ENCODE data around the gene ARIH2.

DNA sequence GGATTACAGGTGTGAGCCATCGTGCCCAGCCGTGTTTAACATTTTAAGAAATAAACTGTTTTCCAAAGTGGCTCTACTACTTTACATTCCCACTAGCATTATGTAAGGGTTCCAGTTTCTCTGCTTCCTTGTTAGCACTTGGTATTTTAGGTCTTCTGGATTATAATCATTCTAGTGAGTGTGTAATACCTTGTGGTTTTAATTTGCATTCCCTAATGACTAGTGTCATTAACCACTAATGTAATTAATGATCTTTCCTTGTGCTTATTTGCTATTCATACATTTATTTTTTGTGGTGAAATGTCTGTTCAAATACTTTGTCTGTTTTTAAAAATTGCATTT, 30.7 kb downstream of the ARIH2 start:
- TF ChIP-seq, protein P1, sequence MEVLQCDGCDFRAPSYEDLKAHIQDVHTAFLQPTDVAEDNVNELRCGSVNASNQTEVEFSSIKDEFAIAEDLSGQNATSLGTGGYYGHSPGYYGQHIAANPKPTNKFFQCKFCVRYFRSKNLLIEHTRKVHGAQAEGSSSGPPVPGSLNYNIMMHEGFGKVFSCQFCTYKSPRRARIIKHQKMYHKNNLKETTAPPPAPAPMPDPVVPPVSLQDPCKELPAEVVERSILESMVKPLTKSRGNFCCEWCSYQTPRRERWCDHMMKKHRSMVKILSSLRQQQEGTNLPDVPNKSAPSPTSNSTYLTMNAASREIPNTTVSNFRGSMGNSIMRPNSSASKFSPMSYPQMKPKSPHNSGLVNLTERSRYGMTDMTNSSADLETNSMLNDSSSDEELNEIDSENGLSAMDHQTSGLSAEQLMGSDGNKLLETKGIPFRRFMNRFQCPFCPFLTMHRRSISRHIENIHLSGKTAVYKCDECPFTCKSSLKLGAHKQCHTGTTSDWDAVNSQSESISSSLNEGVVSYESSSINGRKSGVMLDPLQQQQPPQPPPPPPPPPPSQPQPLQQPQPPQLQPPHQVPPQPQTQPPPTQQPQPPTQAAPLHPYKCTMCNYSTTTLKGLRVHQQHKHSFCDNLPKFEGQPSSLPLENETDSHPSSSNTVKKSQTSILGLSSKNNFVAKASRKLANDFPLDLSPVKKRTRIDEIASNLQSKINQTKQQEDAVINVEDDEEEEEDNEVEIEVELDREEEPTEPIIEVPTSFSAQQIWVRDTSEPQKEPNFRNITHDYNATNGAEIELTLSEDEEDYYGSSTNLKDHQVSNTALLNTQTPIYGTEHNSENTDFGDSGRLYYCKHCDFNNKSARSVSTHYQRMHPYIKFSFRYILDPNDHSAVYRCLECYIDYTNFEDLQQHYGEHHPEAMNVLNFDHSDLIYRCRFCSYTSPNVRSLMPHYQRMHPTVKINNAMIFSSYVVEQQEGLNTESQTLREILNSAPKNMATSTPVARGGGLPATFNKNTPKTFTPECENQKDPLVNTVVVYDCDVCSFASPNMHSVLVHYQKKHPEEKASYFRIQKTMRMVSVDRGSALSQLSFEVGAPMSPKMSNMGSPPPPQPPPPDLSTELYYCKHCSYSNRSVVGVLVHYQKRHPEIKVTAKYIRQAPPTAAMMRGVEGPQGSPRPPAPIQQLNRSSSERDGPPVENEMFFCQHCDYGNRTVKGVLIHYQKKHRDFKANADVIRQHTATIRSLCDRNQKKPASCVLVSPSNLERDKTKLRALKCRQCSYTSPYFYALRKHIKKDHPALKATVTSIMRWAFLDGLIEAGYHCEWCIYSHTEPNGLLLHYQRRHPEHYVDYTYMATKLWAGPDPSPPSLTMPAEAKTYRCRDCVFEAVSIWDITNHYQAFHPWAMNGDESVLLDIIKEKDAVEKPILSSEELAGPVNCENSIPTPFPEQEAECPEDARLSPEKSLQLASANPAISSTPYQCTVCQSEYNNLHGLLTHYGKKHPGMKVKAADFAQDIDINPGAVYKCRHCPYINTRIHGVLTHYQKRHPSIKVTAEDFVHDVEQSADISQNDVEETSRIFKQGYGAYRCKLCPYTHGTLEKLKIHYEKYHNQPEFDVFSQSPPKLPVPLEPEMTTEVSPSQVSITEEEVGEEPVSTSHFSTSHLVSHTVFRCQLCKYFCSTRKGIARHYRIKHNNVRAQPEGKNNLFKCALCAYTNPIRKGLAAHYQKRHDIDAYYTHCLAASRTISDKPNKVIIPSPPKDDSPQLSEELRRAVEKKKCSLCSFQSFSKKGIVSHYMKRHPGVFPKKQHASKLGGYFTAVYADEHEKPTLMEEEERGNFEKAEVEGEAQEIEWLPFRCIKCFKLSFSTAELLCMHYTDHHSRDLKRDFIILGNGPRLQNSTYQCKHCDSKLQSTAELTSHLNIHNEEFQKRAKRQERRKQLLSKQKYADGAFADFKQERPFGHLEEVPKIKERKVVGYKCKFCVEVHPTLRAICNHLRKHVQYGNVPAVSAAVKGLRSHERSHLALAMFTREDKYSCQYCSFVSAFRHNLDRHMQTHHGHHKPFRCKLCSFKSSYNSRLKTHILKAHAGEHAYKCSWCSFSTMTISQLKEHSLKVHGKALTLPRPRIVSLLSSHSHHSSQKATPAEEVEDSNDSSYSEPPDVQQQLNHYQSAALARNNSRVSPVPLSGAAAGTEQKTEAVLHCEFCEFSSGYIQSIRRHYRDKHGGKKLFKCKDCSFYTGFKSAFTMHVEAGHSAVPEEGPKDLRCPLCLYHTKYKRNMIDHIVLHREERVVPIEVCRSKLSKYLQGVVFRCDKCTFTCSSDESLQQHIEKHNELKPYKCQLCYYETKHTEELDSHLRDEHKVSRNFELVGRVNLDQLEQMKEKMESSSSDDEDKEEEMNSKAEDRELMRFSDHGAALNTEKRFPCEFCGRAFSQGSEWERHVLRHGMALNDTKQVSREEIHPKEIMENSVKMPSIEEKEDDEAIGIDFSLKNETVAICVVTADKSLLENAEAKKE (CRISPR knock-in tag; IDR thresholded peaks at IDR 0.05) = no peak
- TF ChIP-seq, protein P2, sequence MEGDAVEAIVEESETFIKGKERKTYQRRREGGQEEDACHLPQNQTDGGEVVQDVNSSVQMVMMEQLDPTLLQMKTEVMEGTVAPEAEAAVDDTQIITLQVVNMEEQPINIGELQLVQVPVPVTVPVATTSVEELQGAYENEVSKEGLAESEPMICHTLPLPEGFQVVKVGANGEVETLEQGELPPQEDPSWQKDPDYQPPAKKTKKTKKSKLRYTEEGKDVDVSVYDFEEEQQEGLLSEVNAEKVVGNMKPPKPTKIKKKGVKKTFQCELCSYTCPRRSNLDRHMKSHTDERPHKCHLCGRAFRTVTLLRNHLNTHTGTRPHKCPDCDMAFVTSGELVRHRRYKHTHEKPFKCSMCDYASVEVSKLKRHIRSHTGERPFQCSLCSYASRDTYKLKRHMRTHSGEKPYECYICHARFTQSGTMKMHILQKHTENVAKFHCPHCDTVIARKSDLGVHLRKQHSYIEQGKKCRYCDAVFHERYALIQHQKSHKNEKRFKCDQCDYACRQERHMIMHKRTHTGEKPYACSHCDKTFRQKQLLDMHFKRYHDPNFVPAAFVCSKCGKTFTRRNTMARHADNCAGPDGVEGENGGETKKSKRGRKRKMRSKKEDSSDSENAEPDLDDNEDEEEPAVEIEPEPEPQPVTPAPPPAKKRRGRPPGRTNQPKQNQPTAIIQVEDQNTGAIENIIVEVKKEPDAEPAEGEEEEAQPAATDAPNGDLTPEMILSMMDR (conservative IDR thresholded peaks at IDR 0.05; ENCODE audit: low read depth in 2 of 2) = no peak
- TF ChIP-seq, protein P3, sequence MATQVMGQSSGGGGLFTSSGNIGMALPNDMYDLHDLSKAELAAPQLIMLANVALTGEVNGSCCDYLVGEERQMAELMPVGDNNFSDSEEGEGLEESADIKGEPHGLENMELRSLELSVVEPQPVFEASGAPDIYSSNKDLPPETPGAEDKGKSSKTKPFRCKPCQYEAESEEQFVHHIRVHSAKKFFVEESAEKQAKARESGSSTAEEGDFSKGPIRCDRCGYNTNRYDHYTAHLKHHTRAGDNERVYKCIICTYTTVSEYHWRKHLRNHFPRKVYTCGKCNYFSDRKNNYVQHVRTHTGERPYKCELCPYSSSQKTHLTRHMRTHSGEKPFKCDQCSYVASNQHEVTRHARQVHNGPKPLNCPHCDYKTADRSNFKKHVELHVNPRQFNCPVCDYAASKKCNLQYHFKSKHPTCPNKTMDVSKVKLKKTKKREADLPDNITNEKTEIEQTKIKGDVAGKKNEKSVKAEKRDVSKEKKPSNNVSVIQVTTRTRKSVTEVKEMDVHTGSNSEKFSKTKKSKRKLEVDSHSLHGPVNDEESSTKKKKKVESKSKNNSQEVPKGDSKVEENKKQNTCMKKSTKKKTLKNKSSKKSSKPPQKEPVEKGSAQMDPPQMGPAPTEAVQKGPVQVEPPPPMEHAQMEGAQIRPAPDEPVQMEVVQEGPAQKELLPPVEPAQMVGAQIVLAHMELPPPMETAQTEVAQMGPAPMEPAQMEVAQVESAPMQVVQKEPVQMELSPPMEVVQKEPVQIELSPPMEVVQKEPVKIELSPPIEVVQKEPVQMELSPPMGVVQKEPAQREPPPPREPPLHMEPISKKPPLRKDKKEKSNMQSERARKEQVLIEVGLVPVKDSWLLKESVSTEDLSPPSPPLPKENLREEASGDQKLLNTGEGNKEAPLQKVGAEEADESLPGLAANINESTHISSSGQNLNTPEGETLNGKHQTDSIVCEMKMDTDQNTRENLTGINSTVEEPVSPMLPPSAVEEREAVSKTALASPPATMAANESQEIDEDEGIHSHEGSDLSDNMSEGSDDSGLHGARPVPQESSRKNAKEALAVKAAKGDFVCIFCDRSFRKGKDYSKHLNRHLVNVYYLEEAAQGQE (IDR thresholded peaks at IDR 0.05; ENCODE audit: unreplicated experiment) = no peak
- TF ChIP-seq EZH2 (IDR thresholded peaks at IDR 0.05; ENCODE audit: low read depth, unreplicated experiment) = no peak
- TF ChIP-seq, protein P4, sequence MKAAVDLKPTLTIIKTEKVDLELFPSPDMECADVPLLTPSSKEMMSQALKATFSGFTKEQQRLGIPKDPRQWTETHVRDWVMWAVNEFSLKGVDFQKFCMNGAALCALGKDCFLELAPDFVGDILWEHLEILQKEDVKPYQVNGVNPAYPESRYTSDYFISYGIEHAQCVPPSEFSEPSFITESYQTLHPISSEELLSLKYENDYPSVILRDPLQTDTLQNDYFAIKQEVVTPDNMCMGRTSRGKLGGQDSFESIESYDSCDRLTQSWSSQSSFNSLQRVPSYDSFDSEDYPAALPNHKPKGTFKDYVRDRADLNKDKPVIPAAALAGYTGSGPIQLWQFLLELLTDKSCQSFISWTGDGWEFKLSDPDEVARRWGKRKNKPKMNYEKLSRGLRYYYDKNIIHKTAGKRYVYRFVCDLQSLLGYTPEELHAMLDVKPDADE (IDR thresholded peaks at IDR 0.05) = no peak
- TF ChIP-seq POLR2AphosphoS5 (IDR thresholded peaks at IDR 0.05; ENCODE audit: low read depth) = no peak
- no peak for TF ChIP-seq EZH2phosphoT487 (IDR thresholded peaks at IDR 0.05; ENCODE audit: unreplicated experiment)
